Measurements from ENCODE around the gene SF3B4.
"Not testable (repeated sequence)": the region's sequence is repeated elsewhere in the genome, so short reads cannot be mapped to it uniquely, and the experiment has no call there.

Gene SF3B4

GRCh38 chr1:149931212-149931790 is 3.7 kb upstream of the SF3B4 start:
- no peak for DNase-seq

- DNase-seq: no peak
Measured at GRCh38 chr1:149929856-149930255, 2.3 kb upstream of the SF3B4 start.

GRCh38 chr1:149928401-149928724 is 760 bp upstream of the SF3B4 start:
- no peak for DNase-seq

- DNase-seq: no peak
Measured at GRCh38 chr1:149927056-149927562, 494 bp downstream of the SF3B4 start.

GRCh38 chr1:149926296-149926695 is 1.3 kb downstream of the SF3B4 start:
- no peak for DNase-seq

GRCh38 chr1:149925751-149926150 is 1.9 kb downstream of the SF3B4 start:
- no peak for DNase-seq

GRCh38 chr1:149925345-149925744 is 2.3 kb downstream of the SF3B4 start:
- DNase-seq: no peak

- no peak for DNase-seq
Measured at GRCh38 chr1:149923626-149924025, 4.0 kb downstream of the SF3B4 start.

GRCh38 chr1:149917571-149918144 is 9.9 kb downstream of the SF3B4 start, which contains the start of gene SV2A:
SV2A (minus strand) TSS chr1:149917844; CDS start chr1:149913840, 4,004 bp downstream.
- peak; percentile 72 for DNase-seq

GRCh38 chr1:149916898-149917252 is 10.7 kb downstream of the SF3B4 start:
- no peak for DNase-seq

GRCh38 chr1:149916193-149916897 is 11.3 kb downstream of the SF3B4 start:
- no peak for DNase-seq

- no peak for DNase-seq
Measured at GRCh38 chr1:149915429-149916192, 12.0 kb downstream of the SF3B4 start.

GRCh38 chr1:149914545-149914944 is 13.1 kb downstream of the SF3B4 start:
- no peak for DNase-seq

GRCh38 chr1:149906570-149907075 is 21.0 kb downstream of the SF3B4 start:
- no peak for DNase-seq

- no peak for DNase-seq
Measured at GRCh38 chr1:149903836-149904491, 23.6 kb downstream of the SF3B4 start.

- DNase-seq: peak; percentile 92
Measured at GRCh38 chr1:149899460-149900284, 27.9 kb downstream of the SF3B4 start, which contains the start of gene BOLA1. BOLA1 (plus strand) TSS chr1:149899568; CDS start chr1:149900060, 492 bp downstream.

GRCh38 chr1:149896575-149896974 is 31.0 kb downstream of the SF3B4 start:
- DNase-seq: no peak

GRCh38 chr1:149888999-149889289 is 38.7 kb downstream of the SF3B4 start:
- peak; percentile 51 for DNase-seq

GRCh38 chr1:149888247-149888998 is 39.2 kb downstream of the SF3B4 start:
- DNase-seq: peak; percentile 93

- peak; percentile 99 for DNase-seq
Measured at GRCh38 chr1:149887456-149888246, 40.0 kb downstream of the SF3B4 start.

- not testable (repeated sequence) for DNase-seq
Measured at GRCh38 chr1:149887196-149887455, 40.5 kb downstream of the SF3B4 start.
